NCI-H2107 (cell line): ENCODE data around the gene RNF103.
"Not testable (repeated sequence)": the region's sequence is repeated elsewhere in the genome, so short reads cannot be mapped to it uniquely, and the experiment has no call there.

Experiments used
- DNase-seq: peaks from one replicate; lab custom pipeline; 2025; lab: John Stamatoyannopoulos, UW

Gene RNF103, protein sequence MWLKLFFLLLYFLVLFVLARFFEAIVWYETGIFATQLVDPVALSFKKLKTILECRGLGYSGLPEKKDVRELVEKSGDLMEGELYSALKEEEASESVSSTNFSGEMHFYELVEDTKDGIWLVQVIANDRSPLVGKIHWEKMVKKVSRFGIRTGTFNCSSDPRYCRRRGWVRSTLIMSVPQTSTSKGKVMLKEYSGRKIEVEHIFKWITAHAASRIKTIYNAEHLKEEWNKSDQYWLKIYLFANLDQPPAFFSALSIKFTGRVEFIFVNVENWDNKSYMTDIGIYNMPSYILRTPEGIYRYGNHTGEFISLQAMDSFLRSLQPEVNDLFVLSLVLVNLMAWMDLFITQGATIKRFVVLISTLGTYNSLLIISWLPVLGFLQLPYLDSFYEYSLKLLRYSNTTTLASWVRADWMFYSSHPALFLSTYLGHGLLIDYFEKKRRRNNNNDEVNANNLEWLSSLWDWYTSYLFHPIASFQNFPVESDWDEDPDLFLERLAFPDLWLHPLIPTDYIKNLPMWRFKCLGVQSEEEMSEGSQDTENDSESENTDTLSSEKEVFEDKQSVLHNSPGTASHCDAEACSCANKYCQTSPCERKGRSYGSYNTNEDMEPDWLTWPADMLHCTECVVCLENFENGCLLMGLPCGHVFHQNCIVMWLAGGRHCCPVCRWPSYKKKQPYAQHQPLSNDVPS

DNA sequence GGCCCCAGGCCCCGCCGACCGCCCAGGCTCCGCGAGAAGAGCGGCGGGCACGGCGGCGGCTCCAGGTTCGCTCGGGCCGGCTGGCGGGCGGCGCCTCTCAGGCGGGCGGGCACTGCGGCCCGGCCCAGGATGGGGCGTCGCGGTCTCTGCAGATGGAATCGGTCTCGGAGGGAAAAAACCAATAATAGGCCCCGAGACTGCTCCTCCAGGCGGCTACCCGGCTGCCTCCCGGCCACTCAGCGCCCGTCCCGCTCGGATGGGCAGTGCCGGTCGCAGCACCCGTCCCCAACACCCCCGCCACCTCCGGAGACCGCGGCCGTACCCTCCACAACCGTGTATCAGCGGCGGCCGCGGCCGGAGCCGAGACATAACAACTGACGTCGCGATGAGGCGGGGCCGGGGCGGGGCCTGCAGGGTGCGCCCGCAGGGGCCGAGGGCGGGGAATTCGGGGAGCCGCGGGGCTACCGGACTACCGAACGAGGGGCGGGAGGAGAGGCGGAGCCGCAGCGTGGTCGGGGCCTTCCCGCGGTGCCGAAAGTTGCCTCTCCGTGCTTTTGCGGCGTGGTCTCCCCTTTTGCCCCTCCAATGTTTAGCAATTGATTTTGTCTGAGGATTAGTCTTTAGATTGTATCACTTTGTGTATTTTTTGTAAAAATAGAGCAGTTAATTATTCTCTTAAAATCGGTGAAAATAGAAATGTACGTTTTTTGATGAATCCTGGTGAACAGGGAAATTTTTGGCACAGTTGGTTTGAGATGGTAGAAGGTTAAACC lies at the start of gene RNF103:
TSS of gene RNF103 (minus strand) at position 372 of the 773 bp plus-strand sequence. CDS start 979 bp downstream, outside the sequence.
- DNase-seq = peak; percentile 83

DNA sequence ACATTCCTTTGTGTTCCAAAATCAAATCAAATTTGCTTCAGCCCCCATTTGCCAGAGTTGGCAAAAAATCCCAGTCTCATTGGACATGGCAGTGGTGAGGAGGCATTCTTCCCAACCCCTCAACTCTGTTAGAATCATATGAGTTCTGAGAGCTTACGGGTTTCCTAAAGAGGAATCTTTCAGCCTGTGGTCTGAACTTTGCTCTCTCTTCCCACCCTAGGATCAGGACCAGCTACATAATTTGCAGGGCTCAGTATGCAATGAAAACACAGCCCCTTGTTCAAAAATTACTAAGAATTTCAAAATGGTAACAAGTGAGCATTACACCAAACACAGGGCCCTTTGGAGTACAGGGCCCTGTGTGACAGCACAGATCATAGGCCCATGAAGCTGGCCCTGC lies 49.3 kb upstream of the RNF103 start:
- no peak for DNase-seq

DNA sequence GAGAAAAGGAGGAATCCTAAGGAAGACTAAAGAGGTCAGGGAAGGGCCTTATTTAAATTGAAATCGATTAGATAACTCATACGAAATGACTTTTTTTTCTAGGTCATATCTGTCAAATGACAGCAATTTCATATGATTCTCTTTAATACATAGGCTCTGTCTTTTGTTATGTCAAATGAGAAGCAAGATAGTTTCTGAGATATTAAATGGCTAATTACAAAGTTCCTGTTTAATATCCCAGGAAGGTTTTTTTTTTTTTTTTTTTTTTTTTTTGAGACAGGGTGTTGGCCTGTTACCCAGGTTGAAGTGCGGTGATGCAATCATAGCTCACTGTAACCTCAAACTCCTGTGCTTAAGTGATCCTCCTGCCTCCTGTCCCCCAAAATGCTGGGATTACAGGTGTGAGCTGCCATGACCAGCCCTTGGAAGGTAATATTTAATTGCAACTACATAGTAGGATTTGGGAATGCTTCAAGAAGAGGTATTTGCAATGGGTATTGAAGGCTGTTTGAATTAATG lies 48.4 kb upstream of the RNF103 start:
- DNase-seq = no peak

DNA sequence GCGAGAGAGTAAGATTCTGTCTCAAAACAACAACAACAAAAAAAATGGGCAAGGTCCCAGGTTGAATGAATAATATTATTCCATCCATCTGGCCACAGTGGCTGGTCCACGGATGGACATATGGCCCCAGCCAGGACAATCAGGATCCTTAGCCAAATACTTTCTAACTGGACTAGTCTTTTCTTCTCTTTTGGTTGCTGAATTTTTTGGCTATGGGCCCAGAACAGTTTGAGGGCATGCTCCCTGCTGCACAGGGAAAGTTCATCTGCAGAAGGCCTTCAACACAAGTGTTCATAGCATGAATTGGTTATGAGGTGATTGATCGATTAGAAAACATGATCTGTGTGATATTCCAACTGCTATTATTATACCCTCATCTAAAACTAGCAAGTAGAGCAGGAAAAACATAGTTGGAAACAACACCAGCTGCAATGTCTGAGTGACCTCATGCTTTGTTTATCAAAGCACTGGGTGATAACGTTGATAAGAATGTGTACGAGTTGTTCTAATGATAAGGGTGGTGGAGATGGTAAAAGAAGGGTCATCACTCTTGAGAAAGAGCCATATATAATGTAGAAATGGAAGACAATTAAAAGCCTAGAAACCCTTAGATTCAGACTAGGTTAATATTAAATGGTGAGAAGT lies 47.8 kb upstream of the RNF103 start:
- no peak for DNase-seq

DNA sequence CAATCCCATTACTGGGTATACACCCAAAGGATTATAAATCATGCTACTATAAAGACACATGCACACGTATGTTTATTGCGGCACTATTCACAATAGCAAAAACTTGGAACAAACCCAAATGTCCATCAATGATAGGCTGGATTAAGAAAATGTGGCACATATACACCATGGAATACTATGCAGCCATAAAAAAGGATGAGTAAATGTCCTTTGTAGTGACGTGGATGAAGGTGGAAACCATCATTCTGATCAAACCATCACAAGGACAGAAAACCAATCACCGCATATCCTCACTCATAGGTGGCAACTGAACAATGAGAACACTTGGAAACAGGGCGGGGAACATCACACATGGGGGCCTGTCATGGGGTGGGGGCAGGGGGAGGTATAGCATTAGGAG lies 45.7 kb upstream of the RNF103 start:
- DNase-seq = not testable (repeated sequence)

DNA sequence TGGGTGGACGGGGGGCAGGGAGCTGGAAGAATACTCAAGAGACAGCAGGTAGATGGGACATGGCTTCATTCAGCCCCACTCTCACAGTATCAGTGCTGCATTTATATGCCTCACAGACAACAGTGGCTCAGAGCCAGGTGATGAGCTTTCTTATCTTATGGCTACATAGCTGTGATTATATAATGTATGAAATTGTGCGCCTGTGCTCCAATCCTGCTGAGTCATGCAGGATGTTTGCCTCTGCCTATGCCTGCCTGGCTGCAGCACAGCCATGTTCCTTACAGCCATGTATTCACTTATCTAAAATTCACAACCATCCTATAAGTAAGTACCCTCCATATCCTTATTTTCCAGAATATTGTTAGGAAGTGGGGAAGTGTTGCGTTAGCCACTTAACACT lies 37.7 kb upstream of the RNF103 start:
- no peak for DNase-seq

DNA sequence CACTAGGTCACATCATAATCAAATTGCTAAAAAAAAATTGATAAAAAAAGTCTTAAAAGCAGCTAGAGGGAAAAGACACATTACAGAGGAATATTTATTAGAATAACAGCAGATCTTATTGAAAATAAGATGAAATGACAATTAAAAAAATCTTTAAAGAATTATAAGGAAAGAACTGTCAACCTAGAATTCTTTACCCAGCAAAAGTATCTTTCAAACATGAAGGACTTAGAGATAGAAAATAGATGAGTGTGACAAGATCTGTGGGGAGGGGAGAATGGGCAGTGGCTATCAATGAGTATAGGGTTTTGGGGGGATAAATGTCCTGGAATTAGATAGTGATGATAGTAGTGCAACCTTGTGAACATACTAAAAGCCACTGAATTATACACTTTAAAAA lies 26.5 kb upstream of the RNF103 start:
- no peak for DNase-seq

DNA sequence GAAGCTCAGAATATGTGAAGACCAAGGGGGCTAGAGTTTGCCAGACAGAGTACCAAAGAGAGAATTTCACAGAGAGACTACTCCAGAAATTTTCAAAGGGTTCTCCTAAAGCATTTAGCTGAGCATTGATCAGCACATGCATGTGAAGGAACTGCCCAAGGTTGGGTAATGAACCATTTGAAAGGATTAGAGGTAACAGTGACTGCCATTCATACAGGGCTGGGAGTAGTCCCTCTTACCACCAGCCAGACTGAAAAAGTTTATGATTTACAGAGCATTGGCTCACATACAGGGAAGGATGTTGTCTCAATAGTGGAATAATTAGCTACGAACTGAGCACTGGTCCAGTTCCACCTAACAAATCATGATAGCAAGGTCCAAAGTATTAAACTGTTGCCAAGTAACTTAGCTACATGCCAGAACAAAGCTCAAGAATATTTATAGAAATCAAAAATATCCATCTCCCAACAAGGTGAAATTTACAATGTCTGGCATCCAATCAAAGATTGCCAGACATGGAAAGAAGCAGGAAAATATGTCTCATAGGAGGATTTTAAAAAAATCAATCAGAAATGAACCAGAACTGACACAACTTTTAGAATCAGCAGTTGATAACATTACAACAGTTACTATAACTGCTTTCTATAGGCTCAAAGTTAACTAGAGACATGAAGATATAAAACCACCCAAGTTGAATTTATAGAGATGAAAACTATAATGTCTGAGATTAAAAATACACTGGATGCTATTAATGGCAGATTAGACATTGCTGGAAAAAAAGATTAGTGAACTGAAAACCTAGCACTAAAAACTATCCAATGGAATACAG lies 25.7 kb upstream of the RNF103 start:
- no peak for DNase-seq

DNA sequence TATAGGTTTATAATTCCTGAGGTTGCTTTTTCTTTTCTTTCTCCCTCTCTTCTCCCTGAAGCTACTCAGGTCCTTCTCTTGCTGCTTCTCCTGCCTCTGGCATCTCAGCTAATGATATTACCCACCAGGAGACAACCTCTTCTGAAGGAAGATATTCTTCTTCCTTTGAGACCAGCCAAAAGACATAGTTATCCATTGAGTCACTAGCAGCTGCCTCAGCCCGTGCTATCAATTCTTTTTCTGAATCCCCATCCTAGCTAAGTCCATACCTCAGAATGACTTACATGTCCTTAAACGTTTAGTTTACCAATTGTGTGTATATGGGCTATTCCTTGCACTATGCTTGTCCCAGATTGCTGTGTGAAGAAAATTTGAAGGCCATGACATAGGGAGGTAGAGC lies 25.0 kb upstream of the RNF103 start:
- no peak for DNase-seq

DNA sequence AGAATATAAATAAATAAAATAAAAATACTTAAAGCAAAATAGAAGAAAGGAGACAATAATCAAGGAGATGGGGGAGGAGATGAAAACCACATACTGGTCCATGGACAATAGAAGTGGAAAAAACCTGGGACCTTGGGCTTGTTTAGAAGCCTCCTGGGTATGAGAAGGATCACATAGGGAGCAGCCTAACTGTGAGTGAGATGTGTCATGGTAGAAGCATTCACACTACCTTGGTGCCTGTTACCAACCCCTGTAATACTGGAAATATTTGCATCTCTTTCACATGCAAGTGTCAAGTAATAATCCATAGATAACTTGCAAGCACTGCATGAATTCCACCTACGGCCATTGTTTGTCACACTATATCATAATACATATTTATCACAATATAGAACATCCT lies 23.2 kb upstream of the RNF103 start:
- no peak for DNase-seq

DNA sequence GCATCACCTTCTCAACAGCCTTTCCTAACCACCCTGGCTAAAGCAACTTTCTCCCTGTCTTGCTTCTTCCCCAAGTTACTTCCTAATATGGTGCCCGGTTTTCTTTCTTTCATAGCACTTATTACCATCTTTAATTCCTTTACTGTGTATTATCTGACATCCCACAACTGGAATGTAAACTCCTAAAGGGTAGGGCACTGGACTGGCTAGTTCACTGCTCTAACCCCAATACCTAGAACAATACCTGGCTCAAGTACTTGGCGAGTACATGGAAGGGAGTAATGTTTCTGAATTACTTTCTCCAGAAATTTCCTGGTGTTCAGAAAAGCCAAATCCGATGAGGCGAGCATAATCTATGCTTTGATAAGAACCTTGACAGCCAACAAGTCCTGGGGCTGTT lies 22.7 kb upstream of the RNF103 start:
- no peak for DNase-seq

DNA sequence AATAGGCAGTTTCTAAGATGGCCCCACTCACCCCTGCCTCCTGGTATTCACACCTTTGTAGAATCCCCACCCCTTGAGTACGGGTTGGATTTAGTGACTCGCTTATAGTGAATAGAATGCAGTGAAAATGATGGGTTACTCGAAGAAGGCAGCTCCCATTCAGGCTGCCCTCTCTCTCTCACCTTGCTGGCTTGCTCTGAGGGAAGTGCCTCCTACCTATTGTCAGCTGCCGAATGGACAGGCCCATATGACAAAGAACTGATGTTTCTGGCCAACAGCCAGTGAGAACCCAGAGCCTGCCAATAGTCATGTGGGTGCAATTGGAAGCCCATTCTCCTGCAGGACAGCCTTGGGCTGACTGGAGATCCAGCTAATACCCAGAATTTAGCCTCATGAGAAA lies 22.1 kb upstream of the RNF103 start:
- no peak for DNase-seq

DNA sequence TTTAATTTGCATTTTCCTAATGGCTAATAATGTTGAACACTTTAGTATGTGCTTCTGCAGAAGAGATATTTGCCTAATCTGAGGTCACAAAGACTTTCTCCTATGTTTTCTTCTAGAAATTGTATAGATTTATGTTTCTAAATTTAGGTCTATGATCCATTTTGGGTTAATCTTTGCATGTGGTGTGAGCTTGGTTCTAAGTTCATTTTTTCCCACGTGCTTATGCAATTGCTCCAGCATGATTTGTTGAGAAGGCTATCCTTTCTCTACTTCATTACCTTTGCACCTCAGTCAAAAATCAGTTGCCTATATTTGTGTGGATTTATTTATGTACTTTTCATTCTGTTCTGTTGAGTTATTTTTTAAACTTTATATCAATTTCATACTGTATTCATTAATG lies 15.0 kb upstream of the RNF103 start:
- no peak for DNase-seq

DNA sequence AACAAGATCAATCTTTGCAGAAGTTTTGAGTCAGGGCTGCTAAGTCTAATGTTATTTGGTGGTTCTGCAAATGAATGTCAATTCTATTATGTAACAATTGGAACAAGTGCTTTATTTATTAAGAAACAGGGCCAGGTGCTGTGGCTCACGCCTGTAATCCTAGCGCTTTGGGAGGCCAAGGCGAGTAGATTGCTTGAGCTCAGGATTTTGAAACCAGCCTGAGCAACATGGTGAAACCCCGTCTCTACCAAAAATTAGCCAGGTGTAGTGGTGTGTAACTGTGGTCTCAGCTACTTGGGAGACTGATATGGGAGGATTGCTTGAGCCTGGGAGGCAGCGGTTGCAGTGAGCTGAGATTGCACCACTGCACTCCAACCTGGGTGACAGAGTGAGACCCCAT lies 13.2 kb upstream of the RNF103 start:
- no peak for DNase-seq

DNA sequence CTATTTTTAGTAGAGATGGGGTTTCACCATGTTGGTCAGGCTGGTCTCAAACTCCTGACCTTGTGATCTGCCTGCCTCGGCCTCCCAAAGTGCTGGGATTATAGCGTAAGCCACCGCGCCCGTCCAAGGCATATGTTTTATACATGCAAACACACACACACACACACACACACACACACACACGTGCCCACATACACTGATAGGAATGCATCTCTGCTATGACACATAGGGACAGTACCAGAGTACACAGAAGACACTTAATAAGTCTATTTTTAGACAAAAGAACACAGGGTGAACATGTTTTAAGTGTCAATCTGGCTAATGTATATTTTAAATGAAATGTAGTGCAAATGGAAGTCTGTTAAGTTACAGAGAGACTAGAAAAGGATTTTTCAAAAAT lies 10.7 kb upstream of the RNF103 start:
- DNase-seq = no peak

DNA sequence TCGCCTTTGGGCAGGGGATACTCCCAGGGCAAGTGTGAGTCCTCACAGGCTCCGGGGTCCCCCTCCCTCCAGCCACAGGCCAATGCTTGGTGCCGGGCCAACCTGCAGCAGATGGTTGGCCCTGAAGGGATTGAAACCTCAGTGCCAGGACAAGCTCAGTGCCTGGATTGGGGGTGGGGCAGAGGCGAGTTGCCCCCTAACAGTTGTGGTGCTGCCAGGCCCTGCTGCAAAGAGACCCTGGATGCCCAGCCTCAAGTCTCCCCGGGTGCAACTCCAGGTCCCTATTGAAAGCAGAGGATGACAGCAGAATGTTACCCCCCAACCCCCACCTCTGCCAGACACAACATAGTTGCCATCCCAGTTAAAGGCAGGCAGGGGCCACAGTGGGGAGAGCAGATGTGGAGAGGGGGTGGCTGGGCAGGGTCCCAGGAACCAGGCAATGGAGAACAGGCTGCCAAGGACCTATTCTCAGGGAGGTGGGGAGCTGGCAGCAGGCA lies 9.5 kb upstream of the RNF103 start:
- DNase-seq = no peak

DNA sequence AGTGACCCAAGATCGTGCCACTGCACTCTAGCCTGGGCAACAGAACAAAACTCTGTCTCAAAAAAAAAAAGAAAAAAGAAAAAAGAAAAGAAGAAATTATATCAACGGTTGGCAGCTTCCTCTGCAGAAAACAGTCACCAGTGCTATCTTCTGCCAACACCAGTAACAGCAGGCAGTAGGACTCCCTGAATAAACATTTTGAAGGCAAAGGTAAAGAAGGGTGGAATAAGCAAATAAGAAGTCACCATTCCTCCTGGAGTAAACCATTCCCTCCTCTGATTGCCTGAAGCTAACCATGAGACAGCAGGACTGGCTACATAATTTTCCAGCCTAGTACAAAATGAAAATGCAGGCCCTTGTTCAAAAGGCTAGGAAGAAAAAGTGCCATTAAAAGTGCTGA lies 9.0 kb upstream of the RNF103 start:
- DNase-seq = no peak

DNA sequence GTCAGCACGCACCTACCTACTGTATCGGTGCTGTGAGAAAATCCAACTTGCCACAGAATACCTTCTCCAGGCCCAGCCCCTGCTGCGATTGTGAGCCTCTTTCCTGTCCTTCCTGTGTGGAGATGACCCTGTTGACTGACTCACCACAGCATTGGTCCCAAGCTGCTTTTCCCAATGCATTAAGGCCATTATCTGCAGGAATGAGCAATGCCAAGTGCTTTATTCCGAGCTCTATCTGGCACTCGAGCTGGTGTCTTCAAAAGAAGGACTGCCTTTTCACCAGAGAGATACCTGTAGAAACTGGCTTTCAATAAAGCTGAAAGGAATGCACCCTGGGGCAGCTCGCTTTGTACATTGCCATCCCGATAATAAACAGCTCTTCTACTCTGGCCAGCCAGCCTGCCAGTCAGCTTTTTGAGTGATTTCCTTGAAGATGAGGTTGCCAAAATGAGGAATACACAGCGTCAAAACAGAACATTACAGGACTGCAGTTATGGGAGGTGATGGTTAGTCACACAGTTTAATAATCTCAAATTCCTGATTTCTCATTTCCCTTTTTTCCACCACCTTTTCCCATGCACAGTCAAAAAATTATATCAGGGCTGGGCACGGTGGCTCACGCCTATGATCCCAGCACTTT lies 8.3 kb upstream of the RNF103 start:
- no peak for DNase-seq

DNA sequence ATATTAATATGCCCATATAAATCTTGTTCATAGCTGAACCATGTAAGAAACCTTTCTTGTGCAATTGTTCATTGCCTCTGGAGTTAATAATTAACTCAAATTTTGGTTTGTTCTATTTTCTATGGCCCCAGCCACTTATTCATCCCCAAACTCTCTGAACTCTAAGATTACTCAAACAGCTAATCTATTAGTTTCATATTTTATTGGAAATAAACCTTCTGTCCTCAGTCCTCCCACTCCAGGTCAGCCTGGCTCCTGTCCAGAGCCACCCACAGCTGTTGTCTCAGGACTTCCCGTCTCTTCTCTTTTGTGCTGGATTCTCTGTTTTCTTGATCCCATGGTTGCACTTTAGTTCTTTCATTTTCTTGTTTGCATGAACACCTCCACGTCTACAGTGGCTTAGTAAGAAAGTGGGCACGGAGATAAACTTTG lies 4.4 kb upstream of the RNF103 start:
- no peak for DNase-seq

DNA sequence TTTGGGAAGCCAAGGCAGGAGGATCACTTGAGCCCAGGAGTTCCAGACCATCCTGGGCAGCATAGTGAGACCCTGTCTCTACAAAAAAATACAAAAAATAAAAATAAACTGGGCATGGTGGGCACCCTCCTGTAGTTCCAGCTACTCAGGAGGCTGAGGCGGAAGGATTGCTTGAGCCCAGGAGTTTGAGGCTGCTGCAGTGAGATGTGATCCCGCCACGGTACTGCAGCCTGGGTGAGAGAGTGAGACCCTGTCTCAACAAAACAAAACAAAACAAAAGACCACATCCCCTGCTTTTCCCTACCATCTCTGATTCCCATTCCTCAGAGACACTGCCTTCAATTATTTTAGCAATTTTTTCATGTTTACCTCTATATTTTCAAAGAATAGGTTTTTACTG lies 3.9 kb upstream of the RNF103 start:
- no peak for DNase-seq

DNA sequence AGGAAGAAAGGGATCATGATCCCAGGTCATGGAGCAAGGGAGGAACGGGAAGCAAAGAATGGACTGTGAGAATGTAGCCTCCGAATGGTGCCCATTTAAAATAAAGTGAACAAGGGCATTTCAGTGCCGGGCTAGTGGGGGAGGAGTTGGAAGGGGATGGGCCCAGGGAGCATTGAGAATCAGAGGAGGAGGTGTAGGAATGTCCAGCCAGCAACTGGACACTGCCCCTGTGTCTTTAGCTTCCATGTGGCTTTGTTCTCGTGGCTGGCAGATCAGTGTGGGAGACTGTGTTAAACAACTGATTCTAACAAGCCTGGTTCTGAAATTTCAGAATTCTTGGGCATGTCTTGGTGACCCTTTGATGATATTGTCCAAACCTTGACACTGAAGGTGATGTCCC lies 1.4 kb upstream of the RNF103 start:
- DNase-seq = no peak
